B cell (primary cell): ENCODE measurements around the gene ECE2. TPM values are rescaled to one million over a fixed set of nuclear protein-coding genes. Genes with fewer than 3 reads are reported as not detected.

Experiments used
- ATAC-seq: fragments of 200-7000 bp; cut with Tn5 transposase; one replicate; pipeline ENCODE4 v1.10.0; 2021; ENCODE audit warnings: low read depth, mild to moderate bottlenecking, moderate number of reproducible peaks, moderate library complexity
- CTCF ChIA-PET: fragments of 350-600 bp; sonication (Branson Sonifier 250); formaldehyde crosslinking; loops from one replicate; lab custom pipeline; 2021; ENCODE audit warnings: antibody characterized with exemption, inconsistent platforms; lab: Charles Lee
- POLR2A ChIA-PET: fragments of 350-600 bp; sonication (Branson Sonifier 250); formaldehyde crosslinking; loops from one replicate; lab custom pipeline; 2021; ENCODE audit warnings: antibody characterized with exemption; lab: Charles Lee
- DNase-seq: peaks from one replicate; pipeline ENCODE4 v3.0.0; 2013
- H2AFZ ChIP-seq: 2 replicates; pipeline ENCODE4 v1.6.1; 2012; ENCODE audit warnings: mild to moderate bottlenecking, low read depth, low read length; ENCODE audit not compliant: insufficient read depth, poor library complexity, severe bottlenecking
- H3K27ac ChIP-seq, 2 donors: 1 replicate in 1 of 2; 2 replicates in 1 of 2; pipeline ENCODE4 v1.5.1; 2012 to 2013; ENCODE audit warnings: low read length in 2 of 2, mild to moderate bottlenecking in 2 of 2, moderate library complexity in 1 of 2
- H3K27me3 ChIP-seq, 4 experiments: fragments of 200-600 bp in 1 of 4; sonication (generic) in 1 of 4; replicated peaks in 1 of 4; 1 replicate in 2 of 4; 2 replicates in 2 of 4; pipeline versions ENCODE4 v1.6.1 to v1.7.0; 2013 to 2016; ENCODE audit warnings: low read length in 3 of 4, mild to moderate bottlenecking in 2 of 4, mixed read lengths in 1 of 4, moderate library complexity in 1 of 4; ENCODE audit not compliant: insufficient read depth in 4 of 4, control insufficient read depth in 3 of 4; ENCODE audit errors: control extremely low read depth in 1 of 4
- H3K36me3 ChIP-seq, 2 experiments: replicated peaks in 1 of 2; 1 replicate in 1 of 2; 2 replicates in 1 of 2; pipeline versions ENCODE4 v1.6.1 to v1.7.1; 2013; ENCODE audit warnings: low read length in 1 of 2; ENCODE audit not compliant: insufficient read depth in 2 of 2, control insufficient read depth in 1 of 2; ENCODE audit errors: control extremely low read depth in 1 of 2, extremely low read depth in 1 of 2
- H3K4me1 ChIP-seq, 2 donors: fragments of 200-600 bp in 1 of 2; sonication (generic) in 1 of 2; 1 replicate in 1 of 2; 2 replicates in 1 of 2; pipeline versions ENCODE4 v1.5.1 to v1.6.1; 2013 to 2017; ENCODE audit warnings: low read length in 2 of 2; ENCODE audit not compliant: control insufficient read depth in 2 of 2, insufficient read depth in 2 of 2
- H3K4me2 ChIP-seq: replicated peaks from 2 replicates; pipeline ENCODE3; 2012; ENCODE audit warnings: mild to moderate bottlenecking, low read depth, low read length; ENCODE audit not compliant: poor library complexity, severe bottlenecking
- H3K4me3 ChIP-seq, 5 experiments: fragments of 200-600 bp in 1 of 5; sonication (generic) in 1 of 5; 1 replicate in 3 of 5; 2 replicates in 2 of 5; pipeline versions ENCODE4 v1.5.1 to v1.7.0; 2011 to 2016; ENCODE audit warnings: low read length in 4 of 5, mild to moderate bottlenecking in 4 of 5, low read depth in 2 of 5, control low read depth in 1 of 5, moderate library complexity in 1 of 5; ENCODE audit not compliant: insufficient read depth in 1 of 5; ENCODE audit errors: control extremely low read depth in 1 of 5, extremely low read depth in 1 of 5
- H3K79me2 ChIP-seq: fragments of 200-600 bp; sonication (generic); one replicate; pipeline ENCODE4 v1.6.0; 2016; ENCODE audit warnings: low read length; ENCODE audit not compliant: control insufficient read depth, insufficient read depth
- H3K9ac ChIP-seq: fragments of 200-600 bp; sonication (generic); 2 replicates; pipeline ENCODE4 v1.6.1; 2017; ENCODE audit warnings: mild to moderate bottlenecking, low read length, moderate library complexity
- H3K9me3 ChIP-seq, 3 donors: one replicate each; pipeline versions ENCODE4 v1.6.1 to v1.7.1; 2013; ENCODE audit warnings: low read length in 2 of 3; ENCODE audit not compliant: control insufficient read depth in 2 of 3, insufficient read depth in 1 of 3; ENCODE audit errors: control extremely low read depth in 1 of 3
- H4K20me1 ChIP-seq: 2 replicates; pipeline ENCODE4 v1.6.0; 2012; ENCODE audit warnings: mild to moderate bottlenecking, low read length; ENCODE audit not compliant: insufficient read depth, control insufficient read depth, poor library complexity, severe bottlenecking
- H3K27ac Mint-ChIP-seq: one replicate; pipeline ENCODE4 v1.8.0; 2021; ENCODE audit warnings: mixed read lengths
- H3K27me3 Mint-ChIP-seq: one replicate; pipeline ENCODE4 v1.8.0; 2021; ENCODE audit warnings: mixed read lengths
- H3K4me1 Mint-ChIP-seq: one replicate; pipeline ENCODE4 v1.8.0; 2021; ENCODE audit warnings: mixed read lengths
- H3K4me3 Mint-ChIP-seq: one replicate; pipeline ENCODE4 v1.8.0; 2021; ENCODE audit warnings: mixed read lengths
- H3K9me3 Mint-ChIP-seq: one replicate; pipeline ENCODE4 v1.8.0; 2022; ENCODE audit warnings: mixed read lengths; ENCODE audit not compliant: insufficient read depth
- EZH2 ChIP-seq: IDR thresholded peaks from 2 replicates; pipeline ENCODE4 v1.6.1; 2012; ENCODE audit warnings: borderline replicate concordance, low read depth, mild to moderate bottlenecking, moderate library complexity, low read length; ENCODE audit not compliant: insufficient read depth, poor library complexity, severe bottlenecking
- WGBS: methylation state at CpG from one replicate; pipeline ENCODE4 v1.1.5; 2013; ENCODE audit warnings: missing lambda C conversion rate; ENCODE audit not compliant: insufficient coverage; 5-methylcytosine and 5-hydroxymethylcytosine counted together
- intact Hi-C: fragments of 100-400 bp; cut with micrococcal nuclease; formaldehyde crosslinking; loops from one replicate; pipeline ENCODE4 v1.10.0; 2022
- polyA plus RNA-seq: library from polyadenylated mRNA; depleted of rRNA; stranded (reverse); fragments of >200 nt; gene quantifications from 2 replicates; pipeline ENCODE4 v1.2.3, GENCODE V29; 2012
- total RNA-seq, 2 donors: library from RNA; stranded (reverse); fragments of 120-200 nt in 1 of 2; gene quantifications; 1 replicate in 1 of 2; 2 replicates in 1 of 2; pipeline versions ENCODE4 v1.2.3 to v1.2.4, GENCODE V29; 2013 to 2022
- TF ChIP-seq, protein P1 (sequence below): fragments of 200-600 bp; IDR thresholded peaks from one replicate; pipeline ENCODE4 v1.8.0; 2022; ENCODE audit warnings: antibody characterized with exemption, mild to moderate bottlenecking

ECE2 gene
- total and polyA plus RNA-seq, 2 donors (not counting 1 experiment from before 2014, with no cell fraction given): not detected

DNA sequence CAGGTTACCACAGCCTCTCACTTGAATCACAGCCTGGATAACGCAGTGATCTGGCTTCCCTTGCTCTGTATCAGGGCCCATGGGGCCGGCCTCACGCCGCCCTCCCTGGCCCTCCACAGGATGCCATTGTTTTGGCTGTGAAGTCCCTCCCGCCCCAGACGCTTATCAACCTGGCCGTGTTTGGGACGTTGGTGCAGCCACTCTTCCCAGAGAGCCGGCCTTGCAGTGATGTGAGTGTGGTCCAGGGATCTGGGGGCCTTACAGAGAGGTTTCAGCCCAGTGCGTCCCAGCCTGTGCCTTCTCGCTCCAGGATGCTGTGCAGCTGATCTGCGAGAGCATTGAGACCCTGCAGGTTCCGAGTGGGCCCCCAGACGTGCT, 39.8 kb upstream of the ECE2 start:
- H3K4me3 ChIP-seq: no peak overlapping the region
- H4K20me1 ChIP-seq: no peaks in the 10 kb centered on the region
- TF ChIP-seq, protein P1, sequence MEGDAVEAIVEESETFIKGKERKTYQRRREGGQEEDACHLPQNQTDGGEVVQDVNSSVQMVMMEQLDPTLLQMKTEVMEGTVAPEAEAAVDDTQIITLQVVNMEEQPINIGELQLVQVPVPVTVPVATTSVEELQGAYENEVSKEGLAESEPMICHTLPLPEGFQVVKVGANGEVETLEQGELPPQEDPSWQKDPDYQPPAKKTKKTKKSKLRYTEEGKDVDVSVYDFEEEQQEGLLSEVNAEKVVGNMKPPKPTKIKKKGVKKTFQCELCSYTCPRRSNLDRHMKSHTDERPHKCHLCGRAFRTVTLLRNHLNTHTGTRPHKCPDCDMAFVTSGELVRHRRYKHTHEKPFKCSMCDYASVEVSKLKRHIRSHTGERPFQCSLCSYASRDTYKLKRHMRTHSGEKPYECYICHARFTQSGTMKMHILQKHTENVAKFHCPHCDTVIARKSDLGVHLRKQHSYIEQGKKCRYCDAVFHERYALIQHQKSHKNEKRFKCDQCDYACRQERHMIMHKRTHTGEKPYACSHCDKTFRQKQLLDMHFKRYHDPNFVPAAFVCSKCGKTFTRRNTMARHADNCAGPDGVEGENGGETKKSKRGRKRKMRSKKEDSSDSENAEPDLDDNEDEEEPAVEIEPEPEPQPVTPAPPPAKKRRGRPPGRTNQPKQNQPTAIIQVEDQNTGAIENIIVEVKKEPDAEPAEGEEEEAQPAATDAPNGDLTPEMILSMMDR: no peak
- no peak for TF ChIP-seq EZH2
- peaks cover 7% of the 10 kb centered on the region for H3K4me1 Mint-ChIP-seq
- no peak for ATAC-seq
- H2AFZ ChIP-seq: no peak overlapping the region
- no peak overlapping the region for H3K9ac ChIP-seq
- no peaks in the 10 kb centered on the region for H3K79me2 ChIP-seq
- peaks cover 0 to 5% of the 10 kb centered on the region in 2 donors for H3K4me1 ChIP-seq
- DNase-seq: no peak
- intact Hi-C loops: no loop called here
- ChIA-PET POLR2A (no interaction called here), CTCF (interaction anchor here (1.7 to 2.9 kb wide), 2 partner anchors 8 to 14 kb away, joined by 7 to 9 read pairs; partner anchors contain the start of gene EEF1AKMT4)
- H3K27ac Mint-ChIP-seq: no peak overlapping the region
- H3K9me3 ChIP-seq: no peaks in the 10 kb centered on the region
- H3K27me3 Mint-ChIP-seq: peaks cover 25% of the 10 kb centered on the region
- no peak overlapping the region for H3K27ac ChIP-seq
- no peak overlapping the region for H3K4me2 ChIP-seq
- H3K36me3 ChIP-seq: no peaks in the 10 kb centered on the region
- no peaks in the 10 kb centered on the region for H3K9me3 Mint-ChIP-seq
- H3K4me3 Mint-ChIP-seq: no peak overlapping the region
- WGBS: 89% methylated on average over 14 of the region's 14 CpGs
- H3K27me3 ChIP-seq: peaks cover 0 to 37% (median 21%) of the 10 kb centered on the region in 4 experiments

DNA sequence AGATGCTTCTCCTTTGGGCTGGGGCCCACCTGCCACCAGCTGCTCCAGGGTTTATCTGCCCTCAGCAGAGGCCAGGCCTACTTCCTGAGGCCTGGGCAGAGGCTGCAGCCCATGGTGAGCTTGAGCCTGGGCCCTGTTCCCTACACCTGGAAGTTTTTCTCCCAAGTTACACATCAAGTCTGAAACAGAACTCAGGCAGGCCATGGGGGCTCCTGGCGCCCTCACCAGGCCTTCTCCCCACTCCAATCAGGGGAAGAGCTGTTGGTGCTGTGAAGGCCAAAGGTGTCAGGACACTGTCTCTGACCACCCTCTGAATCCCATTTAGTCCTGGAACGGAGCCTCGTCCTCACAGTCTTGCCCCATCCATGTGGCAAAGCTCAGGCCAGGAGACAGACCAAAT, 39.2 kb upstream of the ECE2 start:
- H2AFZ ChIP-seq: no peak overlapping the region
- no peaks in the 10 kb centered on the region for H3K9me3 Mint-ChIP-seq
- H3K27ac Mint-ChIP-seq: no peak overlapping the region
- ATAC-seq (no peak), DNase-seq (no peak)
- ChIA-PET CTCF (interaction anchor here (1.7 to 2.9 kb wide), 2 partner anchors 9 to 13 kb away, joined by 7 to 9 read pairs; partner anchors contain the start of gene EEF1AKMT4), POLR2A (no interaction called here)
- H3K4me3 Mint-ChIP-seq: no peak overlapping the region
- H3K4me1 ChIP-seq: no peaks in the 10 kb centered on the region
- H3K27ac ChIP-seq: no peak overlapping the region
- peaks cover 2% of the 10 kb centered on the region for H3K4me1 Mint-ChIP-seq
- no peak overlapping the region for H3K4me3 ChIP-seq
- peaks cover 19% of the 10 kb centered on the region for H3K27me3 Mint-ChIP-seq
- intact Hi-C loops: no loop called here
- H3K36me3 ChIP-seq: no peaks in the 10 kb centered on the region
- no peak overlapping the region for H3K9ac ChIP-seq
- TF ChIP-seq, protein P1: no peak
- TF ChIP-seq EZH2: no peak
- 87% methylated on average over 2 of the region's 3 CpGs for WGBS
- no peaks in the 10 kb centered on the region for H3K9me3 ChIP-seq
- no peaks in the 10 kb centered on the region for H3K79me2 ChIP-seq
- no peak overlapping the region for H3K4me2 ChIP-seq
- peaks cover 0 to 31% (median 15%) of the 10 kb centered on the region in 4 experiments for H3K27me3 ChIP-seq
- no peaks in the 10 kb centered on the region for H4K20me1 ChIP-seq
